Dedifferentiated amniotic fluid mesenchymal stem cell (primary cell): Measurements from ENCODE around the gene FAM221B.

Experiments
- DNase-seq: peaks from one replicate; pipeline ENCODE4 v3.0.0-alpha.2; 2016; ENCODE audit errors: extremely low spot score

The FAM221B gene

DNA sequence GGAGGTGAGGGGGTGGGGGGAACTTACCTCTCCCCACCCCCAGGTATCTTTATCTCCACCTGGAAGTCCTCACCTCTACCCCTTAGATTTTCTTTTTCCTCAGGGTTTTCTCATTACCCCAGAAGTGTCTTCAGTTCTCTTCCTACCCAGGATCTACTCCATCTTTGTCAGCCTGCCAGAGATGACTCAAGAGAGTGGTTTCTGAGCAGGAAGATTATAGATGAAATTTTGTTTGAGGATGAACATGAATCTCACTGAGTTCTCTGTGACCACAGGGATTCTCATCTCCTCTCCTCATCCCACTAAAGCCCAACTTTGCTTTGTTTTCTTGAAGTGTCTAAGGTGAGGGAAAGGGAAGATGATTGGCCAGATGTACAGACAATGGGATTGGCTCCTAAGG, 8.5 kb downstream of the FAM221B start:
- peak; percentile 23 for DNase-seq

GRCh38 chr9:35818341-35818740, 10.2 kb downstream of the FAM221B start:
- DNase-seq: no peak

GRCh38 chr9:35816708-35817107, 11.8 kb downstream of the FAM221B start:
- DNase-seq: no peak

DNA sequence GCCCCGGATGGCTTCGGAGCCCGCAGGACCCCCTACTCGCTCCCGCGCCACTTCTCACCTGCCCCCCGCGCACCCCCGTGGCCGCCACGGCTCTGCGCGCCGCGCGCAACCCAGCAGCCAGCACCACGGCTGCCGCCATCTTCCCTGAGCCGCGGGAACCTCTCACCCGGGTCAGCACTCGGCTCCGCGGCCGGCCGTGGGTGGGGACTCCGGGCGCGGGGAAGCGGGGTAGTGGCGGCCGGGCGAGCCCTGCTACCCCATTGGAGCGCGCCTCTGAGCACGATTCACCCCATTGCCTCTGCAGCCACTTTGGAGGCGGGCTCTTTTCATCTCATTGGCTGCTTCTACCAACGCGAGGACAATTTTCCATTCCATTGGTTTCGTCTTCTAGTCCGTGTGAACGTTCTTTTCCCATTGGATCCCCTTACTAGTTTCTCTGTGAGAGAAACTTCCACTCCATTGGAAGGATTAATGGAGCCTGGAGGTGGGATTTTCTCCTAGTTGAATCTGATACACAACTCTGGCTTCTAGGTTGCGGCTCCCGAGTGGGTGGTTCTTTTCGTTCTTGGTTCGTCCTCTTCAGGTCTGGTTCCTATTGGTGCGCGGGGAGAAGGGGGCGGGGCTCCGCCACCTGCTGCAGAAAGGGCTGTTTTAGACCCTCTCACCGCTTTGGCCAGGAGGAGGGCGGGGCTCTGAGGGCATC, 13.5 kb downstream of the FAM221B start, which contains the start of gene HINT2:
Gene HINT2 (minus strand): TSS at position 202 of the 703 bp plus-strand sequence. CDS start 63 bp downstream, at position 139.
- DNase-seq: peak; percentile 99

- DNase-seq: no peak
Observed at GRCh38 chr9:35814106-35814840, 14.3 kb downstream of the FAM221B start.

- DNase-seq: no peak
Observed at GRCh38 chr9:35813434-35814105, 15.0 kb downstream of the FAM221B start.

- peak; percentile 94 for DNase-seq
Observed at GRCh38 chr9:35812025-35812602, 16.4 kb downstream of the FAM221B start, which contains the start of gene SPAG8. TSS of gene SPAG8 (minus strand) at chr9:35812262. CDS start at chr9:35812147, 115 bp downstream.

- DNase-seq: no peak
Observed at GRCh38 chr9:35811381-35812024, 17.0 kb downstream of the FAM221B start.

DNA sequence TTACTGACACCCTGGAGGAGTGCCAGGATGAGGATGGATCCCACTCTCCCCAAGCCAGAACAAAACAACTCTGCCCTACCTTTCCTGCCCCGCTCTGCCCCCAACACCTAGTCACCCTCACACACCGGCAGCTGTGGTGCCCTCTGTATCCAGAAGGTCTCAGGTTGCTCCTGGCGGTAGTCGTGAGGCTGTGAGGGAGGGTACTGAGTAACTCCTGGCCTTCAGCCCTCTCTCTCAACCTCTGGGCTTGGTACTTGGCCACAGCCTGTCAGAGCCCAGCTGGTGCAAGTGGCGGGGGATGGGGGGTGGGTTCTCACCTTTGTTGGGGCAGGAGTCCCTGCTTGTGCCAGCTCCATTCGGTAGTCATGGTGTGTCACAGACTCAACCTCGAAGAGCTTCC, 18.4 kb downstream of the FAM221B start:
- no peak for DNase-seq

DNA sequence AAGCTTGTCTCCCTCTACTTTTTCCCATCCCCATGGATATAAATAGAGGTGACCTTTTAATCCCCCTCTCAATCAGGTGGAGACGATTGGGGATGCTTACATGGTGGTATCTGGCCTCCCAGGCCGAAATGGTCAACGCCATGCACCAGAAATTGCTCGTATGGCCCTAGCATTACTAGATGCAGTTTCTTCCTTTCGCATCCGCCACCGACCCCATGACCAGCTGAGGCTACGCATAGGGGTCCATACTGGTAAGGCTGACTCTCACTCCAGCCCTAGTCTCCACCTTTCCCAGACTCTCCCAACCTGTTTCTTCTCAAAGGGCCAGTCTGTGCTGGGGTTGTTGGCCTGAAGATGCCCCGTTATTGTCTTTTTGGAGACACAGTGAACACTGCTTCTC, 20.1 kb downstream of the FAM221B start:
- DNase-seq: no peak

- no peak for DNase-seq
Observed at GRCh38 chr9:35806101-35806500, 22.4 kb downstream of the FAM221B start.

GRCh38 chr9:35801328-35802128, 27.0 kb downstream of the FAM221B start:
- no peak for DNase-seq

DNA sequence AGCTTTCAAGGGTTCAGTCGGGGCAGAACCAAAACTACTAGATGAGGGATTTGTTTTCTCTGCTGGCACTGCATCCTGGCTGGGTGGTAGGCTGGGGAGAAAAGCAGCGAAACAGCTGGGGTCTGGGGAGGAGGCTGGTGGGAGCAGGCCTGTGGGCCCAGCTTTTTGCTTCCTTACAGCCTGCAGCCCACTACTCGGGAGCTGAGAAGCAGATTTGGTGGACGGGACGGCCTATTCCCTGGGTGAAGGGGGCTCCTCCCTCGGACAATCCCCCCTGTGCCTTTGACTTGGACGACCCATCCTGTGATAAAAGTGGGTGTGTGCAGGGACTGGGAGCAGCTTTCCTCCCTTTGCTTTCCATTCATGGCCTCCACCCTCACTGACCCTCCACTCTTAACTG, 28.0 kb downstream of the FAM221B start:
- no peak for DNase-seq

GRCh38 chr9:35798658-35799374, 29.7 kb downstream of the FAM221B start:
- no peak for DNase-seq

GRCh38 chr9:35797311-35798109, 31.0 kb downstream of the FAM221B start:
- no peak for DNase-seq

DNA sequence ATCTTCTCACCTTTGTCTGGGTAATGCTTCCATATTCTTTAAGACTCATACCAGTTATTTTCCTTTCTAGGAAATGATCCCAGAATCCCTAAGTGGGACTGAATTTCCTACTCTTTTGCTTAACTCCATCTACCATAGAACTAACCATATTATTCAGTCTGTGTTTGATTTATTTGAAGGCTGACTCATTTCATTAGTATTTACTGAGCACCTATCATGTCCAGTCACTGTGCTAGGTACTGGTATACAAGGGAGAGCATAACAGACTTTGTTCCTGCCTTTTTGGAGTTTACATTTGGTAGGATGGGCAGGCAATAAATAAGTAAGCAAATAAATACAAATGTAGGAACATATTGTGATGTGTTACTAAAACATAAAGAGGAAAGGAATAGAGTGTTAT, 32.8 kb downstream of the FAM221B start:
- no peak for DNase-seq

GRCh38 chr9:35793461-35793860, 35.1 kb downstream of the FAM221B start:
- no peak for DNase-seq

- DNase-seq: no peak
Observed at GRCh38 chr9:35792826-35793225, 35.7 kb downstream of the FAM221B start.
